ENCODE measurements around the gene IL7R.

- TF ChIP-seq POLR2AphosphoS5 (IDR thresholded peaks at IDR 0.05; ENCODE audit: low read depth), result no peak
- no peak for TF ChIP-seq CTCF (IDR thresholded peaks at IDR 0.05; ENCODE audit: insufficient read depth, low read length)
Observed at GRCh38 chr5:35870605-35871004, 13.9 kb downstream of the IL7R start.

All from HL-60 (cell line).